K562 (cell line): ENCODE data around the gene TCF25. TPM values are rescaled to one million over a fixed set of nuclear protein-coding genes. Genes with fewer than 3 reads are reported as not detected.
A peak's percentile ranks its signal among the peaks of the same experiment; 100 is the strongest.

ENCODE experiments used
- BACH1 ChIP-seq: fragments of 200-800 bp; sonication (Bioruptor generic); IDR thresholded peaks from 2 replicates; pipeline ENCODE4 v1.6.1; 2016; ENCODE audit warnings: missing genetic modification characterization, missing compliant biosample characterization
- KLF10 ChIP-seq: fragments of 250-450 bp; sonication (Bioruptor Pico); IDR thresholded peaks from 2 replicates; pipeline ENCODE4 v1.6.1; 2021; ENCODE audit warnings: matching md5 sums
- L3MBTL2 ChIP-seq: fragments of 450-650 bp; IDR thresholded peaks from 2 replicates; pipeline ENCODE4 v1.6.1; 2016; ENCODE audit warnings: mild to moderate bottlenecking, moderate library complexity
- MTA1 ChIP-seq: fragments of 450-650 bp; IDR thresholded peaks from 2 replicates; pipeline ENCODE4 v1.6.1; 2017; ENCODE audit warnings: borderline replicate concordance
- NFRKB ChIP-seq: fragments of 450-650 bp; IDR thresholded peaks from 2 replicates; pipeline ENCODE4 v1.6.1; 2016; ENCODE audit warnings: low read depth
- RFX5 ChIP-seq: IDR thresholded peaks from 2 replicates; pipeline ENCODE4 v1.6.1; 2011; ENCODE audit warnings: low read depth, mild to moderate bottlenecking, improper control_type of control experiment, low read length
- ZEB2 ChIP-seq: fragments of 450-650 bp; IDR thresholded peaks from 2 replicates; pipeline ENCODE4 v1.6.1; 2016
- ZNF165 ChIP-seq: fragments of 250-450 bp; sonication (Bioruptor Pico); IDR thresholded peaks from 2 replicates; pipeline ENCODE4 v1.4.0; 2020; ENCODE audit warnings: borderline replicate concordance
- polyA plus RNA-seq, 8 experiments: library from polyadenylated mRNA; depleted of rRNA in 4 of 8; stranded (reverse) in 5 of 8; unstranded in 3 of 8; fragments of >200 nt; fragmentation: Nextera tagmentation in 2 of 8; fragmentation: Illumina TruSeq in 1 of 8; extraction: Ambion mirVana in 2 of 8; extraction: Trizol in 1 of 8; gene quantifications; 2 replicates each; pipeline versions ENCODE4 v1.2.1 to v1.2.3, GENCODE V29; 2011 to 2014; ENCODE audit warnings: inconsistent platforms in 1 of 8, missing spikeins in 1 of 8
- total RNA-seq, 7 experiments: library from RNA; depleted of rRNA in 6 of 7; stranded (reverse); fragments of >200 nt in 6 of 7; fragmentation: Illumina TruSeq in 2 of 7; extraction: Trizol in 2 of 7; gene quantifications; 2 replicates each; pipeline versions ENCODE4 v1.2.1 to v1.2.3, GENCODE V29; 2011 to 2021; ENCODE audit warnings: low replicate concordance in 1 of 7
- TF ChIP-seq, protein P1 (sequence below), 2 experiments: fragments of 450-650 bp; formaldehyde crosslinking in 1 of 2; IDR thresholded peaks; 2 replicates each; pipeline versions ENCODE4 v1.4.0 to v1.6.1; 2014 to 2020; ENCODE audit warnings: mild to moderate bottlenecking in 2 of 2, borderline replicate concordance in 1 of 2, low read depth in 1 of 2
- TF ChIP-seq, protein P2 (sequence below): fragments of 450-650 bp; IDR thresholded peaks from 2 replicates; pipeline ENCODE4 v1.6.1; 2017; ENCODE audit warnings: antibody characterized with exemption, mild to moderate bottlenecking
- TF ChIP-seq, protein P3 (sequence below), 2 experiments: IDR thresholded peaks in 1 of 2; conservative IDR thresholded peaks in 1 of 2; 2 replicates each; pipeline ENCODE4 v1.6.1; 2016; ENCODE audit warnings: low read depth in 2 of 2, mild to moderate bottlenecking in 1 of 2, missing compliant biosample characterization in 1 of 2, missing genetic modification characterization in 1 of 2, moderate library complexity in 1 of 2

The TCF25 gene
- total and polyA plus RNA-seq, 9 of the 15 experiments (the other 6 are each of a cell fraction or from before 2014, with no cell fraction given), result 9.0 to 154 (median 83.8) TPM

DNA sequence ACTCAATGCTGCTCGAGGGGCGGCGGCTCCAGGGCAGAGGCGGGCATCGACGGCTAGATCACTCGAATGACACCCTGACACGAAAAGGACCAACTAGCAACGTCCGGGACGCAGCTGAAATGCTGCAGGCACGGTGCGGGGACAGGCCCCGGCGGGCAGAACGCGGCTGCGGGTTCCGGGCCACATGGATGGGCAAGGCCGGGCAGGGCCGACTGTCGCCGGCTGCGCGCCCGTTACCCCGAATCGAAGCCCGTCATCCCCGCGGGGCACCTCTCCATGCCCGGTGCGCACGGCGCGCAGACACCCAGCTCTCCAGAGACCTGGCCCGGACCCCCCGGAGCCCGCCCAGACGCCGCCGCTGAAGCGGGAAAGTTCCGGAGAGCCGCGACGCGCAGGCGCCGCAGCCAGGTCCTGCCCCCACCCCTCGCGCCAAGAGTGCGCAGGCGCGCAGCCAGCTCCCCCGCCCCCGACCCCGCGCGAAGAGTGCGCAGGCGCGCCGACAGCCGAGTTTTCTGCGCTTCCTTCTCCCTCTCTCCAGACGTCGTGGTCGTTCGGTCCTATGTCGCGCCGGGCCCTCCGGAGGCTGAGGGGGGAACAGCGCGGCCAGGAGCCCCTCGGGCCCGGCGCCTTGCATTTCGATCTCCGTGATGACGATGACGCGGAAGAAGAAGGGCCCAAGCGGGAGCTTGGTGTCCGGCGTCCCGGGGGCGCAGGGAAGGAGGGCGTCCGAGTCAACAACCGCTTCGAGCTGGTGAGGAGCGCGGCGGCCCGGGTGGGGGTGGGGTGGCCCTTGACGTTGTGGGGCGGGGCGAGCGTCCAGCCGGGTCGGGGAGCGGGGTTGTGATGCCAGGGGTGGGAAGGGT, at the start of gene TCF25 (continued):
- no peak for TF ChIP-seq MTA1
- TF ChIP-seq, protein P1, sequence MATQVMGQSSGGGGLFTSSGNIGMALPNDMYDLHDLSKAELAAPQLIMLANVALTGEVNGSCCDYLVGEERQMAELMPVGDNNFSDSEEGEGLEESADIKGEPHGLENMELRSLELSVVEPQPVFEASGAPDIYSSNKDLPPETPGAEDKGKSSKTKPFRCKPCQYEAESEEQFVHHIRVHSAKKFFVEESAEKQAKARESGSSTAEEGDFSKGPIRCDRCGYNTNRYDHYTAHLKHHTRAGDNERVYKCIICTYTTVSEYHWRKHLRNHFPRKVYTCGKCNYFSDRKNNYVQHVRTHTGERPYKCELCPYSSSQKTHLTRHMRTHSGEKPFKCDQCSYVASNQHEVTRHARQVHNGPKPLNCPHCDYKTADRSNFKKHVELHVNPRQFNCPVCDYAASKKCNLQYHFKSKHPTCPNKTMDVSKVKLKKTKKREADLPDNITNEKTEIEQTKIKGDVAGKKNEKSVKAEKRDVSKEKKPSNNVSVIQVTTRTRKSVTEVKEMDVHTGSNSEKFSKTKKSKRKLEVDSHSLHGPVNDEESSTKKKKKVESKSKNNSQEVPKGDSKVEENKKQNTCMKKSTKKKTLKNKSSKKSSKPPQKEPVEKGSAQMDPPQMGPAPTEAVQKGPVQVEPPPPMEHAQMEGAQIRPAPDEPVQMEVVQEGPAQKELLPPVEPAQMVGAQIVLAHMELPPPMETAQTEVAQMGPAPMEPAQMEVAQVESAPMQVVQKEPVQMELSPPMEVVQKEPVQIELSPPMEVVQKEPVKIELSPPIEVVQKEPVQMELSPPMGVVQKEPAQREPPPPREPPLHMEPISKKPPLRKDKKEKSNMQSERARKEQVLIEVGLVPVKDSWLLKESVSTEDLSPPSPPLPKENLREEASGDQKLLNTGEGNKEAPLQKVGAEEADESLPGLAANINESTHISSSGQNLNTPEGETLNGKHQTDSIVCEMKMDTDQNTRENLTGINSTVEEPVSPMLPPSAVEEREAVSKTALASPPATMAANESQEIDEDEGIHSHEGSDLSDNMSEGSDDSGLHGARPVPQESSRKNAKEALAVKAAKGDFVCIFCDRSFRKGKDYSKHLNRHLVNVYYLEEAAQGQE (IDR thresholded peaks at IDR 0.05; ENCODE audit: borderline replicate concordance), result peak; percentile 49
- TF ChIP-seq, protein P1 (CRISPR knock-in tag; IDR thresholded peaks at IDR 0.05; ENCODE audit: low read depth), result peak; percentile 74
- TF ChIP-seq, protein P2, sequence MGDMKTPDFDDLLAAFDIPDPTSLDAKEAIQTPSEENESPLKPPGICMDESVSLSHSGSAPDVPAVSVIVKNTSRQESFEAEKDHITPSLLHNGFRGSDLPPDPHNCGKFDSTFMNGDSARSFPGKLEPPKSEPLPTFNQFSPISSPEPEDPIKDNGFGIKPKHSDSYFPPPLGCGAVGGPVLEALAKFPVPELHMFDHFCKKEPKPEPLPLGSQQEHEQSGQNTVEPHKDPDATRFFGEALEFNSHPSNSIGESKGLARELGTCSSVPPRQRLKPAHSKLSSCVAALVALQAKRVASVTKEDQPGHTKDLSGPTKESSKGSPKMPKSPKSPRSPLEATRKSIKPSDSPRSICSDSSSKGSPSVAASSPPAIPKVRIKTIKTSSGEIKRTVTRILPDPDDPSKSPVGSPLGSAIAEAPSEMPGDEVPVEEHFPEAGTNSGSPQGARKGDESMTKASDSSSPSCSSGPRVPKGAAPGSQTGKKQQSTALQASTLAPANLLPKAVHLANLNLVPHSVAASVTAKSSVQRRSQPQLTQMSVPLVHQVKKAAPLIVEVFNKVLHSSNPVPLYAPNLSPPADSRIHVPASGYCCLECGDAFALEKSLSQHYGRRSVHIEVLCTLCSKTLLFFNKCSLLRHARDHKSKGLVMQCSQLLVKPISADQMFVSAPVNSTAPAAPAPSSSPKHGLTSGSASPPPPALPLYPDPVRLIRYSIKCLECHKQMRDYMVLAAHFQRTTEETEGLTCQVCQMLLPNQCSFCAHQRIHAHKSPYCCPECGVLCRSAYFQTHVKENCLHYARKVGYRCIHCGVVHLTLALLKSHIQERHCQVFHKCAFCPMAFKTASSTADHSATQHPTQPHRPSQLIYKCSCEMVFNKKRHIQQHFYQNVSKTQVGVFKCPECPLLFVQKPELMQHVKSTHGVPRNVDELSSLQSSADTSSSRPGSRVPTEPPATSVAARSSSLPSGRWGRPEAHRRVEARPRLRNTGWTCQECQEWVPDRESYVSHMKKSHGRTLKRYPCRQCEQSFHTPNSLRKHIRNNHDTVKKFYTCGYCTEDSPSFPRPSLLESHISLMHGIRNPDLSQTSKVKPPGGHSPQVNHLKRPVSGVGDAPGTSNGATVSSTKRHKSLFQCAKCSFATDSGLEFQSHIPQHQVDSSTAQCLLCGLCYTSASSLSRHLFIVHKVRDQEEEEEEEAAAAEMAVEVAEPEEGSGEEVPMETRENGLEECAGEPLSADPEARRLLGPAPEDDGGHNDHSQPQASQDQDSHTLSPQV, result peak; percentile 97
- TF ChIP-seq, protein P3, sequence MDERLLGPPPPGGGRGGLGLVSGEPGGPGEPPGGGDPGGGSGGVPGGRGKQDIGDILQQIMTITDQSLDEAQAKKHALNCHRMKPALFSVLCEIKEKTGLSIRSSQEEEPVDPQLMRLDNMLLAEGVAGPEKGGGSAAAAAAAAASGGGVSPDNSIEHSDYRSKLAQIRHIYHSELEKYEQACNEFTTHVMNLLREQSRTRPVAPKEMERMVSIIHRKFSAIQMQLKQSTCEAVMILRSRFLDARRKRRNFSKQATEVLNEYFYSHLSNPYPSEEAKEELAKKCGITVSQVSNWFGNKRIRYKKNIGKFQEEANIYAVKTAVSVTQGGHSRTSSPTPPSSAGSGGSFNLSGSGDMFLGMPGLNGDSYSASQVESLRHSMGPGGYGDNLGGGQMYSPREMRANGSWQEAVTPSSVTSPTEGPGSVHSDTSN (CRISPR knock-in tag; IDR thresholded peaks at IDR 0.05; ENCODE audit: low read depth), result no peak
- TF ChIP-seq, protein P3 (tag; conservative IDR thresholded peaks at IDR 0.05; ENCODE audit: low read depth), result no peak
- TF ChIP-seq NFRKB, result peak; percentile 62; the same call in 1 of the 2 replicates
- TF ChIP-seq KLF10 (CRISPR knock-in tag), result no peak
- TF ChIP-seq ZEB2, result no peak
- TF ChIP-seq L3MBTL2, result peak; percentile 98
- no peak for TF ChIP-seq RFX5
- no peak for TF ChIP-seq ZNF165
- no peak for TF ChIP-seq BACH1 (tag)
